Suprapubic skin (tissue), 4 donors: ENCODE data around the gene CRY2. TPM values are rescaled to one million over a fixed set of nuclear protein-coding genes. Genes with fewer than 3 reads are reported as not detected.

Experiments
- DNase-seq, 2 donors: peaks; one replicate each; pipeline ENCODE4 v3.0.0-alpha.2; 2019; ENCODE audit warnings: low spot score in 2 of 2
- H3K27ac ChIP-seq: fragments of 200-600 bp; sonication (generic); one replicate; pipeline ENCODE4 v1.5.1; 2019
- H3K27me3 ChIP-seq: fragments of 200-600 bp; sonication (generic); one replicate; pipeline ENCODE4 v1.5.1; 2019
- H3K36me3 ChIP-seq: fragments of 200-600 bp; sonication (generic); one replicate; pipeline ENCODE4 v1.5.1; 2019
- H3K4me1 ChIP-seq: fragments of 200-600 bp; sonication (generic); one replicate; pipeline ENCODE4 v1.5.1; 2019
- H3K4me3 ChIP-seq: fragments of 200-600 bp; sonication (generic); one replicate; pipeline ENCODE4 v1.5.1; 2019; ENCODE audit warnings: mild to moderate bottlenecking
- H3K9me3 ChIP-seq: fragments of 200-600 bp; sonication (generic); one replicate; pipeline ENCODE4 v1.5.1; 2019
- CTCF ChIP-seq, 2 donors: fragments of 200-600 bp in 1 of 2; fragments of 450-650 bp in 1 of 2; sonication (generic) in 1 of 2; IDR thresholded peaks; one replicate each; pipeline ENCODE4 v1.5.1; 2016 to 2019; ENCODE audit warnings: antibody characterized with exemption in 2 of 2, mild to moderate bottlenecking in 1 of 2, moderate library complexity in 1 of 2
- EP300 ChIP-seq: sonication (generic); formaldehyde crosslinking; IDR thresholded peaks from one replicate; pipeline ENCODE4 v1.6.1; 2017; ENCODE audit warnings: antibody characterized with exemption
- POLR2A ChIP-seq, 2 donors: fragments of 450-650 bp; IDR thresholded peaks; one replicate each; pipeline ENCODE4 v1.6.1; 2017; ENCODE audit warnings: antibody characterized with exemption in 2 of 2, mild to moderate bottlenecking in 2 of 2, moderate library complexity in 2 of 2
- POLR2AphosphoS5 ChIP-seq, 3 donors: sonication (generic); formaldehyde crosslinking; IDR thresholded peaks; one replicate each; pipeline ENCODE4 v1.6.1; 2017; ENCODE audit warnings: antibody characterized with exemption in 3 of 3
- WGBS: methylation state at CpG from one replicate; pipeline ENCODE4 v1.1.5; 2018; 5-methylcytosine and 5-hydroxymethylcytosine counted together
- total RNA-seq, 4 donors: library from RNA; depleted of rRNA; stranded (reverse); fragments of >200 nt; gene quantifications; one replicate each; pipeline ENCODE4 v1.1.0, GENCODE V29; 2016

The CRY2 gene
- total RNA-seq, 4 donors from 2014 or later = 86.1 to 141 (median 93.4) TPM

GRCh38 chr11:45928535-45929215 lies 81.4 kb downstream of the CRY2 start:
- Histone ChIP-seq H3K4me3 (no peak overlapping the region), H3K9me3 (no peaks in the 10 kb centered on the region), H3K27ac (no peak overlapping the region), H3K4me1 (peaks cover 68% of the 10 kb centered on the region), H3K36me3 (peaks cover 4% of the 10 kb centered on the region), H3K27me3 (no peaks in the 10 kb centered on the region)
- DNase-seq = peak in 1 of 2 donors; percentile 54
- TF ChIP-seq CTCF (IDR thresholded peaks at IDR 0.05) = no peak
- TF ChIP-seq POLR2AphosphoS5 (IDR thresholded peaks at IDR 0.05) = no peak
- no peak for TF ChIP-seq EP300
- TF ChIP-seq POLR2A (IDR thresholded peaks at IDR 0.05) = no peak
- 54% methylated on average over 12 of the region's 13 CpGs for WGBS

- H3K27ac ChIP-seq = peak overlapping the region; percentile 72
- peaks cover 13% of the 10 kb centered on the region for H3K36me3 ChIP-seq
- no peaks in the 10 kb centered on the region for H3K9me3 ChIP-seq
- no peak overlapping the region for H3K4me3 ChIP-seq
- peak in 1 of 2 donors; percentile 60 for DNase-seq
- peaks cover 70% of the 10 kb centered on the region for H3K4me1 ChIP-seq
- no peaks in the 10 kb centered on the region for H3K27me3 ChIP-seq
- WGBS = 53% methylated on average over 9 of the region's 10 CpGs
- TF ChIP-seq POLR2A (IDR thresholded peaks at IDR 0.05) = no peak
- no peak for TF ChIP-seq EP300
- no peak for TF ChIP-seq CTCF (IDR thresholded peaks at IDR 0.05)
- no peak for TF ChIP-seq POLR2AphosphoS5 (IDR thresholded peaks at IDR 0.05)
Measured at GRCh38 chr11:45929486-45930030, 82.3 kb downstream of the CRY2 start.

- Histone ChIP-seq H3K36me3 (peaks cover 19% of the 10 kb centered on the region), H3K27me3 (no peaks in the 10 kb centered on the region), H3K4me3 (no peak overlapping the region), H3K4me1 (peaks cover 69% of the 10 kb centered on the region), H3K27ac (peak overlapping the region; percentile 72), H3K9me3 (no peaks in the 10 kb centered on the region)
- DNase-seq = peak in 1 of 2 donors; percentile 68
- TF ChIP-seq EP300 (no peak), POLR2AphosphoS5 (IDR thresholded peaks at IDR 0.05) (no peak), CTCF (IDR thresholded peaks at IDR 0.05) (no peak), POLR2A (IDR thresholded peaks at IDR 0.05) (no peak)
- 48% methylated on average over 12 of the region's 14 CpGs for WGBS
Measured at GRCh38 chr11:45930031-45930794, 82.9 kb downstream of the CRY2 start.

GRCh38 chr11:45930951-45931570 lies 83.8 kb downstream of the CRY2 start:
- H3K27ac ChIP-seq = peak overlapping the region; percentile 79
- DNase-seq = no peak
- H3K4me3 ChIP-seq = no peak overlapping the region
- TF ChIP-seq POLR2AphosphoS5 (IDR thresholded peaks at IDR 0.05) (peak in 1 of 3 donors; percentile 36), CTCF (IDR thresholded peaks at IDR 0.05) (no peak), EP300 (no peak), POLR2A (IDR thresholded peaks at IDR 0.05) (no peak)
- no peaks in the 10 kb centered on the region for H3K27me3 ChIP-seq
- H3K4me1 ChIP-seq = peaks cover 69% of the 10 kb centered on the region
- 39% methylated on average over 6 of the region's 8 CpGs for WGBS
- H3K36me3 ChIP-seq = peaks cover 25% of the 10 kb centered on the region
- H3K9me3 ChIP-seq = no peaks in the 10 kb centered on the region
